Activated CD4-positive, CD25-positive, alpha-beta regulatory T cell treated with anti-CD3 and anti-CD28 coated beads, Interleukin-2, amount 50 U/mL, for 72 hours (primary cell): ENCODE data around the gene PTPRN.
"Not testable (repeated sequence)": the region's sequence is repeated elsewhere in the genome, so short reads cannot be mapped to it uniquely, and the experiment has no call there.

Experiments used
- DNase-seq: peaks from one replicate; pipeline ENCODE4 v3.0.0; 2021

The PTPRN gene

DNA sequence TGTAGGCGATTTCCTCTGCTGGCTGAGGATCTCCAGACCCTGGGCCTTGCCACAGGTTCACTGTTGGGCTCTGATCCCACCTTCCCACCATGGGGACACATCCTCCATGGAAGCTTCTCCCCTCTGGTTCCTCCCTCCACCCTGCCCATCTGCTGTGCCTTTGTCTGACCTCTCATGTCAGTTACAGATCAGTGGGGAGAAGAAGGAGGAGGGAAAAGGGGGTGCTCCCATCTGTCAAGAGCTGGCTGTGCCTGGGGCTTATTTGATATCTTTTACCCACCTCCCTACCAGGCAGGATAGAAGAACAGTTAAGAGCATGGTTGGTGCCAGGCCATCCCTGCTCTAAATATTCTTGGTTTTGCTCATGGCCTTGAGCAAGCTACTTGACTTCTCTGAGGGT lies 42.3 kb downstream of the PTPRN start:
- DNase-seq, result no peak

DNA sequence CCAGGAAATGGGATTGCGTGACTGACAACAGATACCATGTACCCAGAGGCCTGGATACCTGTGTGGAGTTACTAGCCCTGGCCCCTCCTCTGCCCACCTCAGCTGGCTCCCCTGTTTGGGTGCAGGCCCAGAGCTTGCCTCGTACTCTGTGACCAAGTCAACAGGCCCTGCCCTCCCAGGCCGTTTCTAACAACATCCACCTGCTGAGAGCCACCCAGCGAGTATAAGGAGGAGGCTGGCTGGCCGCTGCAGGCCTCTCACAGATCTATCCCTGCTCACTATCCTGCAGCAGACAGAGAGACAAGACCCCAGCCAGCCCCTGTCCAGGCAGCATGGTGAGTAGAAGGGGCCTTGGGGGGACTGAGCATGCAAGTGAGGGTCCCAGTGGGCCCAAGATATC lies 43.0 kb downstream of the PTPRN start:
- DNase-seq, result no peak

DNA sequence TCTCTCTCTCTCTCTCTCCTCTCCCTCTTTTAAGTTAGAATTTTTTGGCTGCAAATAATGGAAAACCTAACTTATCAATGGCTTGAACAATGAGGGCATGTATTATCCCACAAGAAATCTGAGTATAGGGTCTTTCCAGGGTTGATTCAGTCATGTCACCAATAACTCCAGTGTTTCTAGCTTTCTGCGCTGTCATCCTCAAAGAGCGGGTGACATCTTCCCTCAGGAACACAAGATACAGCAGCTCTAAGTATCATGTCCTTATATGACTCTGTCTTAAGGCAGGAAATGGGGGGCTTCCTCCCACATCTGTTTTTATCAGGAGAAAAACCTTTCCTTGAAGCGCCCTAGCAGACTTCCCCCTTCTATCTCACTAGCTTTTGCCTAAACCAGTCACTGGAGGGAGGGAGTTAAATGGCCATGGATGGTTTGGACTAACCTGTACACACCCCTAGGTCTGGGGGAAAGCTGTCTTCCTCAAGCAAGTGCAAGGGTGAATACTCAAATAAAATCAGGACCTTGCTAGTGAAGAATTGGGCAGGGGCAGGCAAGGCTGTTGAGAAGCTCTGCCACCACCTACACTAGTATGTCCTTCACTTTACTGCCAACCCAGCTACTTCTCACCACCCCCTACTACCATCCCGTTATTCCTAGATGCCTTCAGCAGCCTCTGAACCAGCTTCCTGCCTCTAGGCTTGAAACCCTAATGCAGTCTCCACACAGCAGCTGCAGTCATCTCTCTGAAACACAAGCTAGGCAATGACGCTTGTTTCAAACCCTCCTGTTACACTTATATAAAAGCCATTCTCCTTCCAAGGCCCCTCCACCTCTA lies 48.0 kb downstream of the PTPRN start:
- no peak for DNase-seq

DNA sequence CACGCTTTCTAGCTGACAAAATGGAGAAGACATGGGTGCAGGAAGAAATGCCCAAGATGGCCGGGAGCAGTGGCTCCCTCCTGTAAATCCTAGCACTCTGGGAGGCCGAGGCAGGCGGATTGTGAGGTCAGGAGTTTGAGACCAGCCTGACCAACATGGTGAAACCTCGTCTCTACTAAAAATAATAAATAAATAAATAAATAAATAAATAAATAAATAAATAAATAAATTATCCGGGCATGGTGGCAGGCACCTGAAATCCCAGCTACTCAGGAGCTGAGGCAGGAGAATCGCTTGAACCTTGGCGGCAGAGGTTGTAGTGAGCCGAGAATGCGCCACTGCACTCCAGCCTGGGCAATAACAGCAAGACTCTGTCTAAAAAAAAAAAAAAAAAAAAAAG lies 50.3 kb downstream of the PTPRN start:
- DNase-seq, result not testable (repeated sequence)

DNA sequence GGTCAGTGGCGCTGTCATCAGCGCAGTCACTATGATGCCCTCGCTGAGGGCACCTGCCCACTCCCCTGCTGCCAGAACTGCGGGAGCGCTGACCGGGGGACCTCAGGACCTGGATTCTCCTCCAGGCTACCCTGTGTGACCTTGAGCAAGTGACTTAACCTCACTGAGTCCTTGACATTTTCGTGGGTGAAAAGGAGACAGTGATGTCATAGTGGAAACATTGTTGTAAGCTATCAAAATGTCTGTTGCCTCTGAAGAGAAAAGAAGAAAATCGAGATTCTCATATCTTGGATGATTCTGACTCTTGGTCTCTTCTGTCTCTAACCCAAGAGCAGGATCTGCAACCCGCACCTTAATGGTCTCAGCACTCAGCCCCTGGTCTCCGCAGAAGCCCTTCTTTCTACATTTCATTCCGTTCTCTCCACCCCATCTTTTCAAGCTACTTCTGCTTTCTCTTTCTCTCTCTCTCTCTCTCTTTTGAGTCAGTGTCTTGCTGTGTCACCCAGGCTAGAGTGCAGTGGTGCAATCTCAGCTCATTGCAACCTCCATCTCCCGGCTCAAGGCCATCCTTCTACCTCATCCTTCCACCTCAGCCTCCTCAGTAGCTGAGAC lies 54.5 kb downstream of the PTPRN start:
- no peak for DNase-seq

DNA sequence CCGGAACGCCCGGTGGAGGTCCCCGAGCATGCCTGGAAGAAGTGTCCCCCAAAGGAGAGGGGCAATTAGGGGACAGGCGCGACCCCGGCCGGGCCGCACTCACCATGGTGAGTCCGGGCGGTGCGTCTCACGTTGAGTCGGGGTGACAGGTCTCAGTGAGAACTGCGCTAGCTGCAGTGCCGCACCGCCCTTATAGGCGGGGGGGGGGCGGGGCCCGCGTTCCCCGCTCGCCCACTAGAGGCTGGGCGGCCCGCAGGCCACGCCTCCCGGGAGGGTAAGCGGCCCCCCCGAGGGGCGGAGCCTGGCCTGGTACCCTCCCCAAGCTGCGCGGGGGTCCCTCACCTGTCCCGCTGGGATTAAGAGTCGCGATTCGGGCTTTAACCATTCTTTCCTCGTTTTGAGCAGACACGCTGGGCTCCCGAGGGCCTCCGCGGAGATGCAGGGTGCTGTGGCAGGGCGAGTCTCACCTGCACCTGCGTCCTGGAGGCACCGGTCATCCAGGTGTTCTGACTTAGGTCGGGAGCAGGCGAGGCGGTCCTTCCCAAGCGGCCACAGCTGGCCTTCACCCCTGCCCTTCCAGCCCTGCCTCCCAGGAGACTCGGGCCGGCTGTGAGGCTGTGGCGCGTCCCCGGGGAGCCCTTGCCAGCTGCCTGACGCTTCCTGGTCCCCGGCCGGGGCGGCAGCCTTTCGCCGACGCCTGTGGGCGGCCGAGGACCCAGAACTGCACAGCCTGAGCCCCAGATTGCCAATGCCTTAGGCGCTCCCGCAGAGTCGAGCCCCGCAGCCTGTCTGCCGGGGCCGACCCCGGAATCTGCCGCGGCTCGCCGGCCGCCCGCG lies 55.2 kb downstream of the PTPRN start, which contains the start of gene TUBA4A:
Gene TUBA4A, minus strand, starts transcription at position 166 of the 837 bp plus-strand sequence. Its CDS starts 60 bp downstream, at position 106.
- DNase-seq, result peak; percentile 89

DNA sequence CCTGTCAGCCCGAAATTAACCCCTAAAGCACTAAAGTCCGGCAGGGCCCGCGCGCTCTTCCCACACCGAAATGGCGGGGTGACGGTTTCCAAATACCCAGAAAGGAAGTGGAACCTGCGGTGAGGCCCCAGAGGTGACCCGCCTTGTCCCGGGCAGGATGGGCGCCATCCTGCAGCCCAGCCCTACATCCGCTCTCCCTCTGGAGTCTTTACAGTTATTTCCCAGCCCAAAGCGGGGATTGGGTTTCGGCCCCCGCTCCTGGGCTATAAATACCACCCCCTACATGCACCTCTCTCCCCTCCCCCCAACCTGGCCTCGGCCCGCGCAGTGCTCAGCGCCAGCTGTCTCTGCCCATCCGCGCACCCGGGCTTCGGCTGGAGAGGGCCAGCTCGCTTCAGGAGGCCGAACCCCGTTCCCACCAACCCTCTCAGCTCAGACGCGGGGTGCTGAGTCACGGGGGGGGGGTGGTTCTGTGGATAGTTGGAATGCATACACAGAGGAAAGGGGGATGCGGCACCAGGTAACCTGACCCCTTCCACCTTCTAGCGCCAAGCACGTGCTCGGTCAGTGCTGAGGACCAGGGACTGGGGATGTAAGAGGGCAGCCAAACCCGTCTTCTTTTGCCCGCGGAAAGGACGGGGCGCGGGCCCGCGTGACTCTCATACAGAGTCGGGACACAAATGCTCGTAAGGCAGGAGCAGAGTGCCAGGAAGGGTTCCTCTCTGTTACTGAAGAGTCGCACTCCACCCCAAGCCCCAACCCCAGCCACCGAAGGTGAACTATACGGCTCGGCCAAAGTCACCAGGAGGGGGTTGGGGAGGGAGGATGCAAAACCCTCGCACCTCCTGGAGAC lies 56.1 kb downstream of the PTPRN start, which contains the start of gene TUBA4B:
Gene TUBA4B, plus strand, starts transcription at position 344 of the 853 bp plus-strand sequence. Its CDS starts 165 bp downstream, at position 509.
- peak; percentile 61 for DNase-seq

DNA sequence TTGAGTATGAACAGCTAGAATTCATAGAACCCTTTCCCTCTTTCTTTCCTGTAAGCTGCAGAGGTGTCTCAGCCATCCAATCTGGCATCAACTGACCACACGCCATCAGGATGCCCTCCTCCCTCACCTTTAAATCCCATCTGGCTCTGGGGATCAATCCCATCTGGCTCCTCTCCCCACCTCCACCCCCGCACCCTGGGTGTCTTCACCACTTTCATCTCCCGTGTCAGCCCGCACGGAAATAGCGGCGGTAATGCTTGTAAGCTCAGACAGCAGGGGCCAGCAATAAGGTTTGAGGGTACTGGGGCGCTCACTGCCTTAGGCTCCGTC lies 56.7 kb downstream of the PTPRN start:
- no peak for DNase-seq

DNA sequence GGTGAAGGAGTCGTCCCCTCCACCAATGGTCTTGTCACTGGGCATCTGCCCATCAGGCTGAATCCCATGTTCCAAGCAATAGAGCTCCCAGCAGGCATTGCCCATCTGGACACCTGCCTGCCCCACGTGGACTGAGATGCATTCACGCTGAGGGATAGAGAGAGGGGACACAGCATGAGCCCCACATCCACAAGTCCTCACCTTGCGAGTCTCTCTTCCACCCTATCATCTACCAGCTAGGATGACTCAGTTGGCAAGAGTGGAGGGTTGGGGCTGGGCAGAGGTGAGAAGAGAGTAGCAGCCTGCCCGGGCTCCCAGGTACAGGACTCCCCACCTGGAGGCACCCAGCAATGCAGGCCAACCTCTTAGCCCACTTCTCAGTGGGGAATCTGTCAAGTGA lies 57.1 kb downstream of the PTPRN start:
- no peak for DNase-seq

DNA sequence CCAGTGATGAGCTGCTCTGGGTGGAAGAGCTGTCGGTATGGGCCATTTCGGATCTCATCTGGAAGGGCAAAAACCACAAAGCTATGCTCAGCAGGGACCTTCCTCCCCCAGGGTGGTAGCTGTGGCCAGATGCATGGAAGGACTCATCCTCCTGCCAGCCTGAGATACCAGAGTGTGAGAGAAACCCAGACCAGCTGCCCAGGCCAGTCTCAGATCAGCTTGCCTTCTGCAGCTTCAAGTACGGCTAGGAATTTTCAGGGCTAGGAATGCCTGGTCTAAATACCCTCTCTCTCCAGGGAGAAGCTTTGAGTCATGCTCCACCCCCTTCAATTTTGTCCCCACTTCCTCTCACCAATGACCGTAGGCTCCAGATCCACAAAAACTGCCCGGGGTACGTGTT lies 57.5 kb downstream of the PTPRN start:
- no peak for DNase-seq

DNA sequence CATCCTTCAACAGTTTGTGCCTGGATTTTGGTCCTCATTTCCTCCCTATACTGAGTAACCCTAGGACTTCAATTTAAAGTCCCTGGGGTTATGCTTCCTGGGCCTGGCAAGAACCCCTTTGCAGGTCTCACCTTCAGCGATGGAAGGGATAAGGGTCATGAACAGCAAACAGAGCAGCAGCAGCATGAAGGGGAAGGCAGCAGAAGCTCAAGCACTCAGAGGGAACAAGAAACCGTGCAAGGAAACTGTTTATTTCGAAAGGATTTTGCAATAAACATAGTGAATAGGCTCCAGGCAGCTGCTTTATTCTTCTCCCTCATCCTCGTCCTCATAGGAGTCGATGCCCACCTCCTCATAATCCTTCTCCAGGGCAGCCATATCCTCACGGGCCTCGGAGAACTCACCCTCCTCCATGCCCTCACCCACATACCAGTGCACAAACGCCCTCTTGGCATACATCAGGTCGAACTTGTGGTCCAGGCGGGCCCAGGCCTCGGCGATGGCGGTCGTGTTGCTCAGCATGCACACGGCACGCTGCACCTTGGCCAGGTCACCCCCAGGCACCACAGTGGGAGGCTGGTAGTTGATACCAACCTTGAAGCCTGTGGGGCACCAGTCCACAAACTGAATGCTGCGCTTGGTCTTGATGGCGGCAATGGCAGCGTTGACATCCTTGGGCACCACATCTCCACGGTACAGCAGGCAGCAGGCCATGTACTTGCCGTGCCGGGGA lies 59.0 kb downstream of the PTPRN start:
- no peak for DNase-seq

DNA sequence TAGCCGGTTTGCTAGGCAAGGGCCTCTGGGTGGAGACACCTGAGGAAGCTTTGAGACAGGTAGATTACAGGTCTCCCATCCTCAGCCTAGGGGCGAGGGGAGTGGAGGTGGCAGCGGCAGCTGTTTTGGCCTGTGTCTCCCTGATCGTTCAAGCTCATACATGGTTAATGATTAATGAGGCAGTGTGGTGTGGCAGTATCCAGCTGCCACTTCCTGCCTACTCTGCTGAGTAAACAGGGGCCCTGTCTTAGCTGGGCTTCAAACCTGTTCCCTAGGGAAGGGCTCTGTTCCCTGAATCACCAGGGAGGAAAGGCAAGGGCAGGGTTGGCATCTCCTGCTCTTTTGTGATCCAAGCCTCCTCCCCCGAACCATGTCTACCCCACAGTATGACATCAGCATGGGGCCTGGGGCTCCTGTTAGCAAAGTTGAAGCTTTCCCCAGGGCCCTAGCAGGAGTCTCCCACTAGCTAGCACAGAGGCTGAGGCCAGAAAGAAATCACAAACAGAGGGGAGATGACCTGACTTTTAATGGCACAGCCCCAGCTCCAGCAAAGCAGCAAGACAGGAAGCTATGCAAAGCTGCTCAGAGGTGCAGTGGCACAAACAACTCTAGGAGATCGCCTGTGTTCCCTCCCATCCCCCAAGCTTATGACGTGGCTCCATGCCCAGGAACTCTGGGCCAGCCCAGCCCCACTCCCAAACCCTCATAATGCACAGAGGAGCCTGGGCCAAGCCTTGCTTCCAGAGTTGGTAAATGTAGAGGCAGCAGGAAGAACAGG lies 59.8 kb downstream of the PTPRN start:
- no peak for DNase-seq

DNA sequence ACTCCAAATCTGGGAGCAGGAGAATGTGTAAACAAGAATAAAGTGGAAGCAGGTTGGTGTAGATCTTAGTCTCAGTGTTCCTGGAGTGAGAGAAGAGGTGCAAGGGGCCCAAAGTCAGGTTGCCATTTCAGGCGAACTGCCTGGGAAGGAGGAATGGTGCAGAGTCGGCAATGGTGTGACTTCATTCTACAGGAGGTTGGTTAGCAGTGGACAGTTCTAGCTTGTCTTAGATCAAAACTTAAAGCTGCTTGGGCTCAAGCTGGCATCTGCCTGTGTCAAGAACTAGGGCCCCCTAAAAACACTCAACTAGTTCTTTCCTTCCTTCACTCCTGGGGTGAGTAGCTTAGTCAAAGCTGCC lies 60.4 kb downstream of the PTPRN start:
- no peak for DNase-seq

DNA sequence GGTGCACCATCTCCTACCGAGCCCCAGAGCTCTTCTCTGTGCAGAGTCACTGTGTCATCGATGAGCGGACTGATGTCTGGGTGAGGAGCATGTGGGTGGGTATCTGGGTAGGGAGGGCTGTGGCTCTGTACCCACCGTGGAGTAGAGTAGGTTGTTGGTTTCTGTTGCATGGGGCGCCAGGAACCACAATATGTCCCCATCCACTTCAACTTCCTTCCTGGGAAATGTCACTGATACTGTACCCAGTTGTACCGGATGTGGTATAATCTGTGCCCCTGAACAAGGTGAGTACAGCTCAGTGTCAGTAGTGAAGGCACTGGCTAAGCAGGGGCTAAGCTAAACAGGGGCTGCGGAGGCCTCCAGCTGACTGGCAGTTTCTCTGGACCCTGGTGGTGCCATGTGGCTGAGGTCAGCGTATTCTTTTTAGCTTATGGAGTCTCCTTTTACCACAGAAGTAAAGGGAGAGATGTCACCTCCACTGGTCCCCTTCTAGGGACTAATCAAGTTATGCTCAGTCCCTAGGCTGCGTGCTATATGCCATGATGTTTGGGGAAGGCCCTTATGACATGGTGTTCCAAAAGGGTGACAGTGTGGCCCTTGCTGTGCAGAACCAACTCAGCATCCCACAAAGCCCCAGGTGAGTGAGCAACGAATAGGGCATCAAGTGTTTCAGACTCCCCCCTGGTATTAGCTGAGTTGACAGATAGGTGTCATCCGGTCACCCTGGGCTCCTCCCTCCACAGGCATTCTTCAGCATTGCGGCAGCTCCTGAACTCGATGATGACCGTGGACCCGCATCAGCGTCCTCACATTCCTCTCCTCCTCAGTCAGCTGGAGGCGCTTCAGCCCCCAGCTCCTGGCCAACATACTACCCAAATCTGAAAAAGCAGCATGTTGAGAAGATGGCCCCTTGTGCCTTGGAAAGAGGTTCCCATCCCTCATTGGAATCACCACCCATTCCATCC lies 61.2 kb downstream of the PTPRN start:
- peak; percentile 38 for DNase-seq

DNA sequence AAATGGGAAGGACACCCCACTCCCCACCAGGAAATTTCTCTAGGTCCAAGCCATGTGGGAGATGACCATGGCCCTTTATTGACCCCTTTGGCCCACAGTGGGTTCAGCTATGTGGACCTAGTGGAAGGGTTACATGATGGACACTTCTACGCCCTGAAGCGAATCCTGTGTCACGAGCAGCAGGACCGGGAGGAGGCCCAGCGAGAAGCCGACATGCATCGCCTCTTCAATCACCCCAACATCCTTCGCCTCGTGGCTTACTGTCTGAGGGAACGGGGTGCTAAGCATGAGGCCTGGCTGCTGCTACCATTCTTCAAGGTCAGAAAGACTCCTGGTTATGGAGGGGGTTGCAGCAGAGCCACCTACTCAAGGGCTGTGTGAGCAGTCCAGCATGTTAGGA lies 62.6 kb downstream of the PTPRN start:
- DNase-seq, result no peak

DNA sequence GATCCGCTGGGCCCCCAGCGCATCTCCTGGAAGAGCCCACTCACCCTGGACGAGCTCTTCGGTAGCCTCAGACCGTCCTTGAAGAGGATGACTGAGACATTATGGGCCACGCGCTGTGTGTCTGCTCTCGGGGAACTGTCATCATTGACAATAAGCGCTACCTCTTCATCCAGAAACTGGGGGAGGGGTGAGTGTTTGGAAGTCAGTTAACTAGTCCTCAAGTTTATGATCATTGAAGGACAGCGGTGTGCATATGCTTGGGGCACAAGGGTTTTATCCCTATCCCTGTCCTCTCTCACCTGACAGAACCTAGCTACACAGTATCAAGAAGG lies 63.3 kb downstream of the PTPRN start:
- no peak for DNase-seq

DNA sequence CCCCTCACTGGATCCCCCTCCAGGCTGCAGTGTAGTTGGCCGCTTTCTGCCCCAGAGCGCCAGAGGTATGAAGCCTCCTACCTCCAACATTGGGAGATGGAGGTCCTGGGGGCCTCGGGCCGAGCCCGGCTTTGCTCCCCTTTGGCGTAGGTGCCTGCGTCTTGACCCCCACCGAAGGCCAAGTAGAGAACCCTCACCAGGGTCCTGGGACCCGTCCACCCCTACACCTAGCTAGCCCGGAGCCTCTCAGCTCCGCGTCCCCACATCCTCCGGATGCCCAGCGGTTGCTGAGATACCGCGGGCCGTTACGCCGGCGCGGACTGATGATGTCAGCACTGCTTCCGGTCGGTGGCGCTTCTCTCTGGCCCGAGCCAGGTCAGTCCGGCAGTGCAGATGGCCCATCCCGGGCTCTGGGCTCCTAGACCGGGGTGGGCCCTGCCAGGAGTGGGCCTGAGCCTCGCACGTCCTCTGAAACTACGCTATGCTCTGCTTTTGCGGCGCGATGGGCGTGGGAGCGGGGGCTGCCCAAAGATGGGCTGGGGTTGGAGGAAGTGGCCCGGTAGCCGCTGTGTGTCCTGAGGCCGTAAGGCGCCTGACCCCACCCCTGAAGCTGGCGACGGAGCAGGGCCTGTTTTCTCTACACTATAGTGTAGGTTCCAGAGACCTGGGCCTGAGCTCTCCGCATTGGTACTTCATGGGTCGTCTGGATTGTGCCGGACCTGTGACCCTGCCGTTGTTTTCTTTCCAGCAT lies 63.9 kb downstream of the PTPRN start, which contains the start of the genes GLB1L and STK16:
Gene GLB1L, minus strand, starts transcription at position 297 of the 751 bp plus-strand sequence. CDS start 1,871 bp downstream, outside the sequence.
Gene STK16, plus strand, starts transcription at position 332 of the 751 bp plus-strand sequence. CDS start 521 bp downstream, outside the sequence.
- DNase-seq, result peak; percentile 94

DNA sequence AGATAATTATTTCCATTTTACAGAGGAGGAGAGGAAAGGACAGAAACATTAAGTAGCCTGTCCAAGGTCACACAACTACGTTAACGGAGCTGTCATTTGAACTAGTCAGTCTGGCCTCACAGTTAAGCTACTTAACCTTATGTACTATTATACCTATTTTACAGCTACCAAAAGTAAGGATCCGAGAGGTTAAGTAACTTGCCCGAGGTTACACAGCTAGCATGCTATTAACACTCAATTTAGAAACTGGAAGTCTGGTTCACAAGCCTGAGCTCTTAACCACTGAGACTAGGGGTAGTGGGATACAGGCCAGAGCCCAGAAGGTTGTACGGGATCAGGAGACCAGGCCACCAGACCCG lies 64.4 kb downstream of the PTPRN start:
- no peak for DNase-seq

DNA sequence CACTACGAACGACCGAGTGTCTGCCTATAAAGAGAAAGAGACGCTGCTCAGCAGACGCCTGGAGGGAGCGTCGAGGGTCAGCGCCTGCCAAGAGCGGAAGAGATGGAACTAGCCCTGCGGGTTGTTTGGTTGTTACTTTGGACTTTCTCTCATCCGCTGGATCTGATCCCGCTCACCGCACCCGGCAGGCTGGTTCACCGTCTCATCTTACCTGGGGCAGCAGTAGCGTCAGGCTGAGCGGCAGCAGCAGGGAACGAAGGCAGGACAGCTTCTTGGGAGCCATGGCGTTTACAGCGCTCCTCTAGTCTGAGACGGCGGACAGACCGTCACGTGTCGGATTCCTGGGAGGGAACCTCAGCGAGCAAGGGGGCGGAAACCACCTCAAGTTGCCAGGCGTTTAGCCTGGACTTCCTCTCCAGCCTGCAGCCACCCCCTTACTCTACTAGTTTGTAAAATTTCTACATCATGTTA lies 65.9 kb downstream of the PTPRN start:
- DNase-seq, result no peak
